Ureter (tissue), 1 donor: ENCODE measurements around the gene MFSD6. TPM values are rescaled to one million over a fixed set of nuclear protein-coding genes. Genes with fewer than 3 reads are reported as not detected.
"Not testable (repeated sequence)": the region's sequence is repeated elsewhere in the genome, so short reads cannot be mapped to it uniquely, and the experiment has no call there.

Experiments
- DNase-seq: peaks from one replicate; pipeline ENCODE4 v3.0.0-alpha.2; 2020; ENCODE audit warnings: low spot score
- total RNA-seq: library from RNA; stranded (reverse); gene quantifications from one replicate; pipeline ENCODE4 v1.2.4, GENCODE V29; 2023
- donor health status: DM: yes; HTN: yes; CAD: no.

Gene MFSD6
- 67.5 TPM for total RNA-seq

GRCh38 chr2:190407662-190408537 lies at the start of gene MFSD6:
Gene MFSD6 (plus strand): TSS chr2:190408355. CDS start chr2:190436030, 27,675 bp downstream.
- DNase-seq, result peak; percentile 62

GRCh38 chr2:190358655-190359448 lies 49.3 kb upstream of the MFSD6 start:
- not testable (repeated sequence) for DNase-seq

GRCh38 chr2:190360561-190360960 lies 47.6 kb upstream of the MFSD6 start:
- no peak for DNase-seq

DNA sequence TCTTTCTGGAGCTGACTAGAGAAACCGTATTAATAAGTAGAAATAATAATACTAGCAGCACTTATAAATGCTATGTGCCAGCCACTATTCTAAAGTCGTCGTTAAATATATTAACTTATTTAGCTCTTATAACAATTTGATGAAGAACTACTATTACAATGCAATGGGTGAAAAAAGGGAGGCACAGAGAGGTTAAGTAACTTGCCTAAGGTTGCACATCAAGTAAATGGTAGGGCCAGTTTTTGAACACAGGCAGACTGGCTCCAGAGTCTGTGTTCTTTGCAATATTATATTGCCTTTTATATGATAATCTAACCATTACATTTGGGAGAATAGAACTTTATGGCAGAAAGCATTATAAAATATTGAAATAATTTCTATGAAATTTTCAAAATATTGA lies 47.2 kb upstream of the MFSD6 start:
- no peak for DNase-seq

DNA sequence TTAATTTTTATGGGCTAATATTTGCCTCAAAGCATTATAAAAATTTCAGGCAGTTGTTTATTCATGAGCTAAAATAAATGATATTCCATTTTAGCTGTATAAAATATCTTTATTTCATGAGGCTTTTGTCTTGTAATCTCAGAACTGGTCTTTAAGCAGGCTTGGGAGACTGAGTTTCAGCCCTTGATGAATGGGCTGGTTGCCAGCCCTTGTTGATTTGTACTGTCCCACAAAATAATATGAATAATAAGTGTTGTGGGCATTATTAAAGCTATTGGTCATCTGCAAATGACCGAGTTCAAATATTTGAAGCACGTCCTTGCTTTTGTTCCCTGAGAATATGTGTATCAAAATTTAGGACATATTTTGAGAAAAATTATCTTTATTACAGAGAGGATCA lies 46.6 kb upstream of the MFSD6 start:
- no peak for DNase-seq

GRCh38 chr2:190362894-190363293 lies 45.3 kb upstream of the MFSD6 start:
- no peak for DNase-seq

DNA sequence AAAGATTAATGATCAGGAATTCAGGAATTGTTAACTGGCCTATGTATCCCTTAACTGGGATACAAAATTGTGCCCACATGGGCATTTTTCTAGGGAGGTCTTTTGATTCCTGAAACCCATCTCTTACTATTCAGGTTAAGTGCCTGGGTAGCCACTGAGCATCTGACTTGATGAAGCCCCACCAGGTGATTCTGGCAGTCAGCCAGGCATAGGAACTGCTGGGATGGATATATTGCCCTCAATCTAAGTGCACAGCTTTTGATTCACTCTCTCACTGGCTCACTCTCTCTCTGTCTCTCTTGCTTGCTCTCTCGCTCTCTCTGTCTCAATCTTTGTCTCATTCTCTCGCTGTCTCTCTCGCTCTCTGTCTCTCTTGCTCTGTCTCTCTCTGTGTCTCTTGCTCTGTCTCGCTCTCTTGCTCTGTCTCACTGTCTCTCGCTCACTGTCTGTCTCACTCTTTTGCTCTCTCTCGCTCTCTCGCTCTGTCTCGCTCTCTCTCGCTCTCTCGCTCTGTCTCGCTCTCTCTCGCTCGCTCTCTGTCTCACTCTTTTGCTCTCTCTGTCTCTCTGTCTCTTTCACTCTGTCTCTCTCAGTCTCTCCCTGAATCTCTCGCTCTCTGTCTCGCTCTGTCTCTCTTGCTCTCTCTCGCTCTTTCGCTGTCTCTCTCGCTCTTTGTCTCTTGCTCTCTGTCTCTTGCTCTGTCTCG lies 42.5 kb upstream of the MFSD6 start:
- DNase-seq, result no peak

DNA sequence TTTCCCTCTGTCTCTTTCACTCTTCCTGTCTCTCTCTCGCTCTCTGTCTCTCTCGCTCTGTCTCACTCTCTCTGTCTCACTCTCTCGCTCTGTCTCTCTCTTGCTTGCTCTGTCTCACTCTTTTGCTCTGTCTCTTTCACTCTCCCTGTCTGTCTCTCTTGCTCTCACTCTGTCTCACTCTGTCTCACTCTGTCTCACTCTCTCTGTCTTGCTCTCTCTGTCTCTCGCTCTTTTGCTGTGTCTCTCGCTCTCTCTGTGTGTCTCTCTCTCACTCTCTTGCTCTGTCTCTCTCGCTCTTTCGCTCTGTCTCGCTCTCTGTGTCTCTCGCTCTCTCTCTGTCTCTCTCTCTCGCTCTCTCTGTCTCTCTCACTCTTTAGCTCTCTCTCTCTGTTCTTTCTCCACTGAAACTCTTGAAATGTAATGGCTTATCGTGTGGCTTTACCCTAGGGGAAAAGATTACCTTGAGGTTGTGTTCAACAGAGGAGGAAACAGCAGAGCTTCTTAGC lies 41.9 kb upstream of the MFSD6 start:
- DNase-seq, result no peak

- DNase-seq, result no peak
These were observed 41.1 kb upstream of the MFSD6 start for GRCh38 chr2:190367091-190367490.

- DNase-seq, result no peak
These were observed 38.5 kb upstream of the MFSD6 start for GRCh38 chr2:190369635-190370034.

DNA sequence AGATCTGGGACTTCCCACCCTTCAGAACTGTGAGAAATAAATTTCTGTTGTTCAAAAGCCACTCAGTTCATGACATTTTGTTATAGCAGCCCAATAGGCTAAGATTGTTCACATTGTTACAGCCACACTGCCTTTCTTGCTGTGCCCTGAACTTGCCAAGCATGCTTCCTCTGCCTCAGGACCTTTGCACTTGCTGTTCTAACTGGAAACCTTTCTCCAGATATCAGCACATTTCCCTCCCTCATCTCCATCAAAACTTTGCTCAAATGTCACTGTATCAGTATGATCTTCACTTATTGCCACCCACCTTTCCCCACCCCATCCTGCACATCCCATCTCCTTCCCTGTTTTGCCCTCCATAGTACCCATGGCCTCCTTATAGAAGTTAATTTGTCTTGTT lies 32.1 kb upstream of the MFSD6 start:
- no peak for DNase-seq

GRCh38 chr2:190376591-190377245 lies 31.4 kb upstream of the MFSD6 start:
- no peak for DNase-seq

DNA sequence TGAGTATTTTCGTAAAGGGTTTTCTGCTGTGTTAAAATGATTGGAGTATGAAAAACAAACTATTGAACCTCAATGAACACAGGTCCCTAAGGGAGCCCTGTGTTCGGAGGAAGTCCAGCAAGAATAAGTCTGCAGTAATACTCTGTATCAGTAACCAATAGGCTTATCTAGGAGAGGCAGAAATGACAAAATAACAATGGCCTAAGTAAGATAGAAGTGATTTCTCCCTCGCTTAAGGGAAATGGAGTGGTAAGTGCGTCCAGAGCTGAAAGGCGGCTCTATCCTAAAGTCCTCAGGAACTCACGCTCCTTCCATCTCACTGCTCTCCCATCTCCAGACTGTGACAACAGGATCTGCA lies 29.3 kb upstream of the MFSD6 start:
- no peak for DNase-seq

- no peak for DNase-seq
These were observed 28.7 kb upstream of the MFSD6 start for GRCh38 chr2:190379249-190379964.

- DNase-seq, result no peak
These were observed 27.2 kb upstream of the MFSD6 start for GRCh38 chr2:190380962-190381412.

- DNase-seq, result no peak
These were observed 25.3 kb upstream of the MFSD6 start for GRCh38 chr2:190382851-190383250.

GRCh38 chr2:190387422-190387821 lies 20.7 kb upstream of the MFSD6 start:
- DNase-seq, result no peak

DNA sequence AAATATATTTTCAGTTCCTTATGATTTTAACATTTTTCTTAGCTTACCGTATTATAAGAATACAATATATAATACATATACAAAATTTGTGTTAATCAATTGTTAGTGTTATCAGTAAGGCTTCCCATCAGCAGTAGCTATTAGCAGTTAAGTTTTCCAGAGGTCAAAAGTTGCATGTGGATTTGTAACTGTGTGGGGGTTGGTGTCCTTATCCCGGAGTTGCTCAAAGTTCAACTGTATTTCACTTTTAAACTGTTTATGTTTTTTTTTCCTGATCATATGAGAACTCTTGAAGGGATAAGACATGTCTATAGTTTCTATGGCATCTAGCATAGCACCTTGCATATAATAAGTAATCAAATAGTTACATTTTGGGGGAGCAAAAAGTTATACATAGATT lies 11.9 kb upstream of the MFSD6 start:
- no peak for DNase-seq

DNA sequence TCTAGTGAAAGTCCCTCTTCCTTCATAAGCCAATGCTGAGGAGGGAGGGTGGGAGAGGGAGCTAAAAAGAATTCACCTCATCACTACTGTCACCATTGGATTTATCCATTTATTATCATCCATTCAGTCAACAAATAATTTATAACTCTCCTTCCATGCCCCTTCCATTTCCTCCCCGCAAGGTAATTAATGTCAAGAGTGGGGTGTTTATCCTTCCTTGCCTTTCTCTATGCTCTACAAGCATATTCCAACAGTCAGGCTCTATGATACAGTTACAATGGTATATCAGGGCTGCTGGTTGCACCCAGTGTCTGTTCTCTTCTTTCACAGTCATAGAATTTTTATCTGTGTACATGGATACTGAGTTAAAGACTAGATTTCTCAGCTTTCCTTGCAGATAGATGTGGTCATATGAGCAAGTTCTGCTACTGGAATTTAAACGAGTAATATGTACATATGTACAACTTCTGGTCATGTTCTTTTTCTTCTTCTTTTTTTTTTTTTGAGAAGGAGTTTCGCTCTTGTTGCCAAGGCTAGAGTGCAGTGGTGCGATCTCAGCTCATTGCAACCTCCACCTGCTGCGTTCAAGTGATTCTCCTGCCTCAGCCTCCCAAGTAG lies 5.1 kb upstream of the MFSD6 start:
- no peak for DNase-seq

DNA sequence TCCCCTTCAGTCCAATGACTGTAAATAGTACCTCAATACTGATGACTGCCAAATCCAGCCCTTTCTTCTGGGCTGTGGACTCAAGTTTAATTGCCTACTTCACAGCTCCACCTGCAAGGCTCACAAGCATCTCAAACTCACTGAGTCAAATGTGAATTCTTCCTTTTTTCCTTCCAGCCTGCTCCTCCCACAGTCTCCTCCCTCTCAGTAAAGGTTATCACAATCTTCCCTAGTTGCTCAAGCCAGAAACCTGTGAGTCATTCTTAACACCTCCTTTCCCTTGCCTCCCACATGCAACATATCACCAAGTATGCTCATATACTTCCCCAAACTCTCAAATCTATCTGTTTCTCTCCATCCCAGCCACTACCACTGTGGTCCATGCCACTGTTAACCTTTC lies 3.7 kb upstream of the MFSD6 start:
- DNase-seq, result no peak
